Measurements from ENCODE around the gene OR10H1.
"Not testable (repeated sequence)": the region's sequence is repeated elsewhere in the genome, so short reads cannot be mapped to it uniquely, and the experiment has no call there.

Gene OR10H1

GRCh38 chr19:15774159-15774558 lies 41.3 kb downstream of the OR10H1 start:
- DNase-seq: not testable (repeated sequence)

- DNase-seq: no peak
These were observed 45.9 kb downstream of the OR10H1 start for GRCh38 chr19:15769586-15769985.

GRCh38 chr19:15759962-15760565 lies 55.4 kb downstream of the OR10H1 start:
- no peak for DNase-seq

GRCh38 chr19:15758379-15758778 lies 57.1 kb downstream of the OR10H1 start:
- no peak for DNase-seq

Data from hippocampal formation (tissue), 2 donors.